Stomach (tissue), 9 donors: ENCODE data around the gene ADARB2. TPM values are rescaled to one million over a fixed set of nuclear protein-coding genes. Genes with fewer than 3 reads are reported as not detected.
"Not testable (repeated sequence)": the region's sequence is repeated elsewhere in the genome, so short reads cannot be mapped to it uniquely, and the experiment has no call there.

Experiments
- DNase-seq, 2 donors: peaks; one replicate each; pipeline versions ENCODE4 v3.0.0 to v3.0.0-alpha.2; 2013 to 2019
- H3K27ac ChIP-seq, 5 donors: fragments of 200-600 bp in 4 of 5; sonication (generic) in 4 of 5; one replicate each; pipeline ENCODE4 v1.5.1; 2013 to 2019; ENCODE audit warnings: mild to moderate bottlenecking in 1 of 5, moderate library complexity in 1 of 5
- H3K27me3 ChIP-seq, 3 donors: fragments of 200-600 bp; sonication (generic); one replicate each; pipeline ENCODE4 v1.5.1; 2017 to 2019; ENCODE audit warnings: mixed run types in 1 of 3
- H3K36me3 ChIP-seq, 4 donors: fragments of 200-600 bp; sonication (generic); 1 replicate in 3 of 4; 2 replicates in 1 of 4; pipeline ENCODE4 v1.5.1; 2016 to 2019
- H3K4me1 ChIP-seq, 4 donors: fragments of 200-600 bp; sonication (generic); one replicate each; pipeline ENCODE4 v1.5.1; 2016 to 2019
- H3K4me3 ChIP-seq, 4 donors: fragments of 200-600 bp; sonication (generic) in 3 of 4; one replicate each; pipeline ENCODE4 v1.5.1; 2016 to 2019; ENCODE audit warnings: mild to moderate bottlenecking in 1 of 4
- H3K9me3 ChIP-seq, 4 donors: fragments of 200-600 bp; sonication (generic); one replicate each; pipeline ENCODE4 v1.5.1; 2016 to 2019
- EP300 ChIP-seq: sonication (generic); formaldehyde crosslinking; IDR thresholded peaks from one replicate; pipeline ENCODE4 v1.6.1; 2017; ENCODE audit warnings: antibody characterized with exemption
- POLR2A ChIP-seq, 4 donors: fragments of 450-650 bp; IDR thresholded peaks; one replicate each; pipeline ENCODE4 v1.6.1; 2016; ENCODE audit warnings: antibody characterized with exemption in 4 of 4, control low read depth in 2 of 4, mild to moderate bottlenecking in 1 of 4, moderate library complexity in 1 of 4
- POLR2AphosphoS5 ChIP-seq, 3 donors: sonication (generic); formaldehyde crosslinking; IDR thresholded peaks; one replicate each; pipeline ENCODE4 v1.6.1; 2016; ENCODE audit warnings: antibody characterized with exemption in 3 of 3
- WGBS, 5 donors: extraction: QIAGEN DNeasy Blood & Tissue Kit in 3 of 5; methylation state at CpG; one replicate each; pipeline versions ENCODE4 v1.1.5 to v1.1.7; 2013 to 2018; 5-methylcytosine and 5-hydroxymethylcytosine counted together
- intact Hi-C: fragments of 100-400 bp; cut with DNase I; formaldehyde crosslinking; loops from one replicate; pipeline ENCODE4 v1.15.1; 2023; ENCODE audit warnings: low total_unique reads
- polyA plus RNA-seq, 3 donors: library from polyadenylated mRNA; stranded (reverse); fragments of 200-250 nt; gene quantifications; one replicate each; pipeline ENCODE4 v1.2.3, GENCODE V29; 2013
- total RNA-seq, 5 donors: library from RNA; depleted of rRNA; stranded (reverse); fragments of >200 nt; gene quantifications; one replicate each; pipeline versions ENCODE4 v1.1.0 to v1.2.3, GENCODE V29; 2014 to 2016
- TF ChIP-seq, protein P1 (sequence below), 7 experiments: fragments of 450-650 bp in 4 of 7; fragments of 200-600 bp in 3 of 7; sonication (generic) in 3 of 7; IDR thresholded peaks; one replicate each; pipeline ENCODE4 v1.5.1; 2016 to 2019; ENCODE audit warnings: antibody characterized with exemption in 7 of 7, control low read depth in 2 of 7, mild to moderate bottlenecking in 1 of 7
- donor health status: healthy with polysubstance abuse.
- donor health status: Bipolar disorder and iron deficiency.
- donor health status: healthy.

The ADARB2 gene
- total and polyA plus RNA-seq, 8 donors = 0.55 to 4.1 (median 1.4) TPM; not detected in 1

DNA sequence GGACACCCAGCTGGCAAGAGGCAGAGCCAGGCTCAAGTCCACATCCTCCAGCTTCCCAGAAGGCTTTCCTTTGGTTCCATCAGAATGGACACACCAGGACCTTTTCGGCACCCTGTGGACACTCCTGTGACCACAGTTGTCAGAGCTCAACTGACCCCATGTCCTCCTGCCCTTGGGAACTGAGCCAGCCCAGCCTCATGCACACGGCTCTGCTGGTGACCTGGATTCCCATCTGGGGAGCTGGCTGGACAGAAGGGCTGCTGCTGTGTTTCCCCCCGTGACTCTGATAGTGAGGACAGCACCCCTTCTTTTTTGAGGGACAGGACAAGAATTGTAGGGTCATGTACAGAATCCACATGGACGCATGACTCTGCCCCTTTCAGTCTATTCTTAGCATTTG is 392.0 kb downstream of the ADARB2 start:
- H3K27me3 ChIP-seq = no peaks in the 10 kb centered on the region
- no peak overlapping the region for H3K27ac ChIP-seq
- no peaks in the 10 kb centered on the region for H3K9me3 ChIP-seq
- H3K4me3 ChIP-seq = no peak overlapping the region
- no peak for DNase-seq
- H3K36me3 ChIP-seq = no peaks in the 10 kb centered on the region
- TF ChIP-seq POLR2AphosphoS5 (IDR thresholded peaks at IDR 0.05) = no peak
- TF ChIP-seq POLR2A (IDR thresholded peaks at IDR 0.05) = no peak
- no peak for TF ChIP-seq EP300
- TF ChIP-seq, protein P1, sequence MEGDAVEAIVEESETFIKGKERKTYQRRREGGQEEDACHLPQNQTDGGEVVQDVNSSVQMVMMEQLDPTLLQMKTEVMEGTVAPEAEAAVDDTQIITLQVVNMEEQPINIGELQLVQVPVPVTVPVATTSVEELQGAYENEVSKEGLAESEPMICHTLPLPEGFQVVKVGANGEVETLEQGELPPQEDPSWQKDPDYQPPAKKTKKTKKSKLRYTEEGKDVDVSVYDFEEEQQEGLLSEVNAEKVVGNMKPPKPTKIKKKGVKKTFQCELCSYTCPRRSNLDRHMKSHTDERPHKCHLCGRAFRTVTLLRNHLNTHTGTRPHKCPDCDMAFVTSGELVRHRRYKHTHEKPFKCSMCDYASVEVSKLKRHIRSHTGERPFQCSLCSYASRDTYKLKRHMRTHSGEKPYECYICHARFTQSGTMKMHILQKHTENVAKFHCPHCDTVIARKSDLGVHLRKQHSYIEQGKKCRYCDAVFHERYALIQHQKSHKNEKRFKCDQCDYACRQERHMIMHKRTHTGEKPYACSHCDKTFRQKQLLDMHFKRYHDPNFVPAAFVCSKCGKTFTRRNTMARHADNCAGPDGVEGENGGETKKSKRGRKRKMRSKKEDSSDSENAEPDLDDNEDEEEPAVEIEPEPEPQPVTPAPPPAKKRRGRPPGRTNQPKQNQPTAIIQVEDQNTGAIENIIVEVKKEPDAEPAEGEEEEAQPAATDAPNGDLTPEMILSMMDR (IDR thresholded peaks at IDR 0.05) = no peak
- H3K4me1 ChIP-seq = no peaks in the 10 kb centered on the region
- intact Hi-C loops = no loop called here
- 56 to 73% (median 67%) methylated on average over 3 to 4 of the region's 4 CpGs for WGBS, 5 donors

DNA sequence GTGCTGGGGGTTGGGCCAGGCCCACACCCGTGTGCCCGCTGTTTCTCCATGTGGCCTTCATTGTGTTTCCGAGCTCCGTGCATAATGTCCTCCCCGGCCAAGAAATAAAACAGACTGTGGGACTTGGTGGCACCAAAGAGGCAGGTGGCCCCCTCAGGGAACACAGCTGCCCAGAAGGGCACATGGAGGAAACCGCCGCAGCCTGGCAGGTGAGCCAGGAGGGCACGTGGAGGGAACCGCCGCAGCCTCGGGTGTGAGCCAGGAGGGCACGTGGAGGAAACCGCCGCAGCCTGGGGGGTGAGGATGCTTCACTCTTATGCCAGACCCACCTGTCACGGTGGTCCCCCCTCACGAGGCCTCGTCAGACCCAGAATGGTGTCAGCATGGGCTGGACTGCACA is 392.5 kb downstream of the ADARB2 start:
- no peak for TF ChIP-seq POLR2A (IDR thresholded peaks at IDR 0.05)
- TF ChIP-seq, protein P1 (IDR thresholded peaks at IDR 0.05) = no peak
- no peak for TF ChIP-seq POLR2AphosphoS5 (IDR thresholded peaks at IDR 0.05)
- TF ChIP-seq EP300 = no peak
- Histone ChIP-seq H3K4me1 (no peaks in the 10 kb centered on the region), H3K4me3 (no peak overlapping the region), H3K27me3 (no peaks in the 10 kb centered on the region), H3K36me3 (no peaks in the 10 kb centered on the region), H3K27ac (no peak overlapping the region), H3K9me3 (no peaks in the 10 kb centered on the region)
- DNase-seq = no peak
- 84 to 89% (median 87%) methylated on average over 7 to 17 of the region's 17 CpGs for WGBS, 5 donors
- intact Hi-C loops = no loop called here

DNA sequence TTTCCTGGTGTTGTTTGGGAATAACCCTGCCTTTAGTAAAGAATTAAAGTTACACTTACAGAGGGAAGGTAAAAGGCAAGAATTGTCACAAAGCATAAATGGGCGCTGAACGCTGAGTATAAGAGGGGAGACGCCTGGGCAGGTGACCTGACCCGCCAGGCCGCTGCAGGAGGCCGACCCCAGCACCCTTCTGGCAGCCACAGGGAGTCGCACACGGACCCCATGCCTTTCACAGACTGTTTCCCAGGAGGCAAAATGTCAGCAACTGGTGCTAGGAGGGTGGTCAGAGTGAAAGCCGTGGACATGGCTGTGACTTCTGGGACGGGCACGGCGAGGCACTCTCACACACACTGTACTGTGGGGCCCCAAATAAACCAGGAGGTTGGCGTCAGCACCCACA is 392.9 kb downstream of the ADARB2 start:
- Histone ChIP-seq H3K36me3 (no peaks in the 10 kb centered on the region), H3K27ac (no peak overlapping the region), H3K4me1 (no peaks in the 10 kb centered on the region), H3K4me3 (no peak overlapping the region), H3K9me3 (no peaks in the 10 kb centered on the region), H3K27me3 (no peaks in the 10 kb centered on the region)
- intact Hi-C loops = no loop called here
- WGBS, 5 donors = 89 to 95% (median 92%) methylated on average over 12 to 13 of the region's 13 CpGs
- TF ChIP-seq EP300 = no peak
- no peak for TF ChIP-seq POLR2AphosphoS5 (IDR thresholded peaks at IDR 0.05)
- TF ChIP-seq, protein P1 (IDR thresholded peaks at IDR 0.05) = no peak
- TF ChIP-seq POLR2A (IDR thresholded peaks at IDR 0.05) = no peak
- DNase-seq = no peak

DNA sequence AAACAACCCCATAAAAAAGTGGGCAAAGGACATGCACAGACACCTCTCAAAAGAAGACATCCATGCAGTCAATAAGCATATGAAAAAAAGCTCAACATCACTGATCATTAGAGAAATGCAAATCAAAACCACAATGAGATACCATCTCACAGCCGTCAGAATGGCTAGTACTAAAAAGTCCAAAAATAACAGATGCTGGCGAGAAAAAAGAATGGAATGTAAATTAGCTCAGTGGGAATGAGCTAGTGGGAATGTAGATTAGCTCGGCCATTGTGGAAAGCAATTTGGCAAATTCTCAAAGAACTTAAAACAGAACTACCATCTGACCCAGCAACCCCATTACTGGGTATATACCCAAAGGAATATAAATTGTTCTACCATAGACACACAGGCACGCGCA is 394.1 kb downstream of the ADARB2 start:
- Histone ChIP-seq H3K36me3 (no peaks in the 10 kb centered on the region), H3K9me3 (no peaks in the 10 kb centered on the region), H3K27me3 (no peaks in the 10 kb centered on the region), H3K27ac (no peak overlapping the region), H3K4me1 (no peaks in the 10 kb centered on the region), H3K4me3 (no peak overlapping the region)
- 67 to 77% (median 71%) methylated on average over 5 of the region's 5 CpGs for WGBS, 5 donors
- TF ChIP-seq POLR2AphosphoS5 (IDR thresholded peaks at IDR 0.05) = no peak
- no peak for TF ChIP-seq EP300
- TF ChIP-seq POLR2A (IDR thresholded peaks at IDR 0.05) = no peak
- TF ChIP-seq, protein P1 (IDR thresholded peaks at IDR 0.05) = no peak
- no peak for DNase-seq
- intact Hi-C loops = no loop called here

DNA sequence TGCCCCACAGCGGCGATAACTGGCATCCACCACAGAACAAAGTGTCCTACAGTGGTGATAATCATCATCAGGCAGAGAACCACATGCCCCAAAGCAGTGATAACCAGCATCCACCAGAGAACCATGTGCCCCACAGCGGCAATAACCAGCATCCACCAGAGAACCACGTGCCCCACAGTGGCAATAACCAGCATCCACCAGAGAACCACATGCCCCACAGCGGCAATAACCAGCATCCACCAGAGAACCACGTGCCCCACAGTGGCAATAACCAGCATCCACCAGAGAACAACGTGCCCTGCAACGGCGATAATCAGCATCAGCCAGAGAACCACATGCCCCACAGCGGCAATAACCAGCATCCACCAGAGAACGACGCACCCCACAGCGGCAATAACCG is 396.3 kb downstream of the ADARB2 start:
- H3K27ac ChIP-seq, H3K36me3 ChIP-seq, H3K9me3 ChIP-seq, DNase-seq, H3K4me3 ChIP-seq, H3K27me3 ChIP-seq, H3K4me1 ChIP-seq, intact Hi-C loops: not testable (repeated sequence)
- WGBS, 5 donors = 86 to 97% (median 97%) methylated on average over 14 of the region's 14 CpGs
